ENCODE measurements around the gene HAND2. TPM values are rescaled to one million over a fixed set of nuclear protein-coding genes. Genes with fewer than 3 reads are reported as not detected.

Gene HAND2
- total and polyA plus RNA-seq, 2 of the 8 experiments (the other 6 are each of a cell fraction or from before 2014, with no cell fraction given), result 0.05 TPM; not detected in 1

- FAIRE-seq (peak; percentile 93), DNase-seq (ENCODE audit: low read depth in 1 of 2, low spot score in 2 of 2) (peak; percentile 64 to 69)
- Histone ChIP-seq H3K27me3 (replicated peaks in 1 of 4; ENCODE audit: control insufficient read depth in 3 of 4, extremely low read depth in 1 of 4, insufficient read depth in 3 of 4, low read length in 3 of 4) (peaks cover 3 to 38% (median 21%) of the 10 kb centered on the region in 4 experiments), H4K91ac (replicated peaks; ENCODE audit: insufficient read length, low read length) (no peak overlapping the region), H2BK120ac (replicated peaks; ENCODE audit: low read depth, low read length) (no peak overlapping the region), H3K23ac (ENCODE audit: insufficient read length) (no peak overlapping the region), H3K23me2 (ENCODE audit: low read depth, low read length) (peaks cover 4% of the 10 kb centered on the region; the same call in 1 of the 2 replicates), H2BK12ac (ENCODE audit: low read depth, low read length) (no peak overlapping the region), H2AFZ (ENCODE audit: low read length) (peak overlapping the region; percentile 79; the same call in 1 of the 2 replicates), H3K4me1 (replicated peaks in 1 of 4; ENCODE audit: control insufficient read depth in 3 of 4, insufficient read depth in 4 of 4, low read length in 3 of 4) (peaks cover 0 to 10% (median 4%) of the 10 kb centered on the region in 4 experiments; a peak in 6 of 7 replicates), H3K14ac (ENCODE audit: insufficient read length) (no peak overlapping the region), H3K4me2 (ENCODE audit: insufficient read depth in 1 of 2, low read depth in 2 of 2, low read length in 2 of 2) (peak overlapping the region; percentile 55 to 68), H3K4me3 (ENCODE audit: extremely low read depth in 1 of 4, insufficient read depth in 2 of 4, low read depth in 3 of 4, low read length in 4 of 4) (peak overlapping the region; percentile 16 to 51 (median 26); a peak in 6 of 8 replicates), H3K27ac (ENCODE audit: low read depth, low read length) (no peak overlapping the region), H2BK5ac (ENCODE audit: low read depth, low read length) (no peak overlapping the region), H3K9ac (replicated peaks in 1 of 4; ENCODE audit: extremely low read depth in 1 of 4, low read depth in 3 of 4, low read length in 3 of 4) (no peak overlapping the region), H3K36me3 (ENCODE audit: control insufficient read depth in 2 of 4, insufficient read depth in 4 of 4, low read length in 3 of 4) (no peaks in the 10 kb centered on the region), H3K18ac (ENCODE audit: extremely low read depth, low read length) (no peak overlapping the region), H2BK20ac (ENCODE audit: low read length) (peak overlapping the region; percentile 72; the same call in 1 of the 2 replicates), H4K5ac (ENCODE audit: insufficient read length, low read depth, low read length) (no peak overlapping the region), H2AK5ac (ENCODE audit: low read depth, low read length) (no peak overlapping the region), H3K79me2 (ENCODE audit: control insufficient read depth in 1 of 2, insufficient read depth in 2 of 2, low read length in 2 of 2) (no peaks in the 10 kb centered on the region), H3K9me3 (ENCODE audit: insufficient read depth in 2 of 2, low read depth in 1 of 2, low read length in 1 of 2) (no peaks in the 10 kb centered on the region), H3K56ac (replicated peaks; ENCODE audit: insufficient read length, low read depth, low read length) (no peak overlapping the region), H4K8ac (ENCODE audit: extremely low read depth, insufficient read depth, low read length) (no peak overlapping the region), H3K4ac (replicated peaks; ENCODE audit: insufficient read length, low read depth, low read length) (no peak overlapping the region), H4K20me1 (replicated peaks in 1 of 2; ENCODE audit: control insufficient read depth in 1 of 2, insufficient read depth in 2 of 2, low read length in 2 of 2) (no peaks in the 10 kb centered on the region), H3K79me1 (ENCODE audit: low read depth, low read length) (no peaks in the 10 kb centered on the region), H2BK15ac (ENCODE audit: low read length) (no peak overlapping the region)
- WGBS, 2 experiments (ENCODE audit: extremely low coverage in 1 of 2, insufficient coverage in 1 of 2, insufficient read length in 1 of 2, insufficient replicate concordance in 2 of 2, low coverage in 1 of 2, low lambda C conversion rate in 2 of 2, missing lambda C conversion rate in 1 of 2), result 21% methylated on average over 40 of the region's 40 CpGs; no CpG with 5 or more reads in 1 of the 2 experiments
- POLR2A ChIA-PET (ENCODE audit: partially characterized antibody), result interaction anchor here (0.7 to 1.3 kb wide), 3 partner anchors 9 to 160 kb away, joined by 3 to 4 read pairs (median 4); partner anchors contain the start of gene HMGB2
- CTCF ChIA-PET (ENCODE audit: partially characterized antibody), result interaction anchor here (0.6 to 1.6 kb wide), 23 partner anchors 9 to 331 kb away, joined by 3 to 16 read pairs (median 4); partner anchors contain the start of gene HAND2
- TF ChIP-seq HDAC2 (IDR thresholded peaks at IDR 0.05; ENCODE audit: borderline replicate concordance in 1 of 2, low read depth in 2 of 2, low read length in 2 of 2) (0 out of 4 replicates have a peak, but pooled peaks of 1 of the 2 experiments have one; percentile 38), JUN (IDR thresholded peaks at IDR 0.05; ENCODE audit: low read depth, low read length) (no peak), NRF1 (IDR thresholded peaks at IDR 0.05; ENCODE audit: low read depth, low read length) (no peak), POLR2AphosphoS5 (IDR thresholded peaks at IDR 0.05; ENCODE audit: low read depth, low read length) (no peak), NANOG (IDR thresholded peaks at IDR 0.05; ENCODE audit: insufficient read depth, low read depth, low read length, poor library complexity, severe bottlenecking) (peak; percentile 10), RNF2 (IDR thresholded peaks at IDR 0.05; ENCODE audit: borderline replicate concordance, low read depth, low read length, missing control alignments, poor library complexity, severe bottlenecking) (no peak), MAFK (IDR thresholded peaks at IDR 0.05; ENCODE audit: low read depth, low read length) (no peak), ZNF274 (IDR thresholded peaks at IDR 0.05; ENCODE audit: borderline replicate concordance, extremely low read depth, low read length) (no peak), BACH1 (IDR thresholded peaks at IDR 0.05; ENCODE audit: low read length) (no peak), JUND (IDR thresholded peaks at IDR 0.05; ENCODE audit: low read length) (0 out of 2 replicates have a peak, but pooled peaks have one; percentile 11)
These were observed 35.7 kb downstream of the HAND2 start for GRCh38 chr4:173494013-173494970.
